Peyer's patch (tissue), 4 donors: Measurements from ENCODE around the gene FUS. TPM values are rescaled to one million over a fixed set of nuclear protein-coding genes. Genes with fewer than 3 reads are reported as not detected.
A peak's percentile ranks its signal among the peaks of the same experiment; 100 is the strongest.
"Not testable (repeated sequence)": the region's sequence is repeated elsewhere in the genome, so short reads cannot be mapped to it uniquely, and the experiment has no call there.

ENCODE experiments used
- DNase-seq, 3 donors: peaks; one replicate each; pipeline ENCODE4 v3.0.0-alpha.2; 2017 to 2019
- H3K27ac ChIP-seq, 4 donors: fragments of 200-600 bp; sonication (generic); one replicate each; pipeline ENCODE4 v1.5.1; 2016 to 2019
- H3K27me3 ChIP-seq, 2 donors: fragments of 200-600 bp; sonication (generic); one replicate each; pipeline ENCODE4 v1.5.1; 2019
- H3K36me3 ChIP-seq, 3 donors: fragments of 200-600 bp; sonication (generic); one replicate each; pipeline ENCODE4 v1.5.1; 2016 to 2019
- H3K4me1 ChIP-seq, 4 donors: fragments of 200-600 bp; sonication (generic); one replicate each; pipeline ENCODE4 v1.5.1; 2016 to 2019
- H3K4me3 ChIP-seq, 4 donors: fragments of 200-600 bp; sonication (generic); 1 replicate in 3 of 4; 2 replicates in 1 of 4; pipeline ENCODE4 v1.5.1; 2016 to 2019; ENCODE audit warnings: mild to moderate bottlenecking in 1 of 4
- H3K9me3 ChIP-seq, 4 donors: fragments of 200-600 bp; sonication (generic); one replicate each; pipeline ENCODE4 v1.5.1; 2016 to 2019; ENCODE audit warnings: mild to moderate bottlenecking in 1 of 4
- POLR2A ChIP-seq, 2 donors: fragments of 450-650 bp; IDR thresholded peaks; one replicate each; pipeline ENCODE4 v1.5.1; 2017; ENCODE audit warnings: antibody characterized with exemption in 2 of 2, mild to moderate bottlenecking in 2 of 2, moderate library complexity in 2 of 2
- total RNA-seq, 4 donors: library from RNA; depleted of rRNA; stranded (reverse); fragments of >200 nt; gene quantifications; one replicate each; pipeline ENCODE4 v1.1.0, GENCODE V29; 2016
- TF ChIP-seq, protein P1 (sequence below), 6 experiments: fragments of 450-650 bp in 4 of 6; fragments of 200-600 bp in 2 of 6; sonication (generic) in 1 of 6; IDR thresholded peaks; one replicate each; pipeline ENCODE4 v1.5.1; 2017 to 2019; ENCODE audit warnings: antibody characterized with exemption in 6 of 6, mild to moderate bottlenecking in 3 of 6, moderate library complexity in 1 of 6

The FUS gene
- total RNA-seq, 4 donors from 2014 or later: 69.7 to 173 (median 121) TPM

DNA sequence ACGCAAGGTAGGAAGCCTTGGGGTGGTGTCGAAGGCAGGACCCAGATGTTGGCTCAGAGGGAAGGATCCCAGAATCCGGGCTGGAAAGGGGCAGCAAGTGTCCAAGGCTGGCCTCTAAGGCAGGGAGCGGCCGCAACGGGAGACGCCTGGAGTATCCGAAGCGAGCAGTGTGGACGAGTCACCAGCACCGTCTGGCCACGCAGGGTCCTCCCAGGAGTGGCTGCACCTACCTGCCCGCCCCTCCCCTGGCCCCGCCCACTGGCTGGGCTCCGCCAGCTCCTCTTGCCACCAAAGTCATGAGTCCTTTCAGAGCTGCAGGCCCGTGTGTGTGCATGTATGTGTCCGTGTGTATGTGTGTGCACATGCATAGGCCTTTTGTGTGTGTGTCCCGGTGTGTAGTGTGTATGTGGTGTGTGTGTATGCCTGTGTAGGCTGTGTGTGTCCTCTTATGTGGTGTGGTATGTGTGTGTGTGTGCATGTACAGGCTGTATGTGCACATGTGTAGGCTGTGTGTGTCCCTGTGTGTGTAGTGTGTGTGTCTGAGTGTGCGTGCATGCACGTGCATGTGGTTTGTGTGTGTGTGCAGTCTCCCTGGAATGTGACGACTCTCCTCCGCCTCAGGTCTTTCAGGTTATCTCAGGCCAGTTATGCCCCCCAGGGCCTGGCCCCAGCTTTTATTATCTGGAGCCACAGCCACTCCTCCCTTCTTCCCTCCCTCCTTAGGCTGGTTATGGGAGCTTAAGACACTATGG, 44.2 kb upstream of the FUS start, which contains the start of gene PRSS8:
TSS of gene PRSS8 (minus strand) at position 193 of the 752 bp plus-strand sequence. CDS start 229 bp downstream, outside the sequence.
- DNase-seq: peak in 2 of 3 donors; percentile 93 to 96
- Histone ChIP-seq H3K27ac (peak within 1 kb of the TSS in 3 of 4 donors; percentile 89 to 96 (median 93)), H3K9me3 (no peaks in the 10 kb centered on the region), H3K36me3 (peaks cover 0 to 32% (median 0%) of the 10 kb centered on the region in 3 donors), H3K4me3 (peak within 1 kb of the TSS in 3 of 4 donors; percentile 42 to 84 (median 68)), H3K27me3 (no peaks in the 10 kb centered on the region), H3K4me1 (peaks cover 0 to 48% (median 3%) of the 10 kb centered on the region in 4 donors)
- TF ChIP-seq POLR2A (IDR thresholded peaks at IDR 0.05): peak; percentile 98 to 99
- TF ChIP-seq, protein P1, sequence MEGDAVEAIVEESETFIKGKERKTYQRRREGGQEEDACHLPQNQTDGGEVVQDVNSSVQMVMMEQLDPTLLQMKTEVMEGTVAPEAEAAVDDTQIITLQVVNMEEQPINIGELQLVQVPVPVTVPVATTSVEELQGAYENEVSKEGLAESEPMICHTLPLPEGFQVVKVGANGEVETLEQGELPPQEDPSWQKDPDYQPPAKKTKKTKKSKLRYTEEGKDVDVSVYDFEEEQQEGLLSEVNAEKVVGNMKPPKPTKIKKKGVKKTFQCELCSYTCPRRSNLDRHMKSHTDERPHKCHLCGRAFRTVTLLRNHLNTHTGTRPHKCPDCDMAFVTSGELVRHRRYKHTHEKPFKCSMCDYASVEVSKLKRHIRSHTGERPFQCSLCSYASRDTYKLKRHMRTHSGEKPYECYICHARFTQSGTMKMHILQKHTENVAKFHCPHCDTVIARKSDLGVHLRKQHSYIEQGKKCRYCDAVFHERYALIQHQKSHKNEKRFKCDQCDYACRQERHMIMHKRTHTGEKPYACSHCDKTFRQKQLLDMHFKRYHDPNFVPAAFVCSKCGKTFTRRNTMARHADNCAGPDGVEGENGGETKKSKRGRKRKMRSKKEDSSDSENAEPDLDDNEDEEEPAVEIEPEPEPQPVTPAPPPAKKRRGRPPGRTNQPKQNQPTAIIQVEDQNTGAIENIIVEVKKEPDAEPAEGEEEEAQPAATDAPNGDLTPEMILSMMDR (IDR thresholded peaks at IDR 0.05): no peak

DNA sequence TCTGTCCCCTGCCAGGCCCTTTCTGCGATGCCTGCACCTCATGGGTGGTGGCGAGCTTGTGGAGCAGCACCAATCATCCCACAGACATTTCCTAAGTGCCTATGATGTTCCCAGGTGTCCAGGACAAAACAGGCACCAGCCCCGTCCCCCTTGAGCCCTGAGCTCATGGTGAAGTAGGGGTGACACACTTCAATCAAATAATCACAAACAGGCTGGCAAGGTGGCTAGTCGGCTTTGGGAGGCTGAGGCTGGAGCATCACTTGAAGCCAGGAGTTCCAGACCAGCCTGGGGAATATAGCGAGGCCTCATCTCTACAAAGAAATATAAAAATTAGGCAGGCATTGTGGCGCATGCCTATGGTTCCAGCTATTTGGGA, 43.7 kb upstream of the FUS start:
- no peak for DNase-seq
- peak overlapping the region in 1 of 4 donors; percentile 93 for H3K27ac ChIP-seq
- no peak for TF ChIP-seq POLR2A (IDR thresholded peaks at IDR 0.05)
- TF ChIP-seq, protein P1 (IDR thresholded peaks at IDR 0.05): no peak
- H3K9me3 ChIP-seq: no peaks in the 10 kb centered on the region
- H3K27me3 ChIP-seq: no peaks in the 10 kb centered on the region
- H3K4me1 ChIP-seq: peaks cover 0 to 48% (median 2%) of the 10 kb centered on the region in 4 donors
- H3K4me3 ChIP-seq: no peak overlapping the region
- peaks cover 0 to 26% (median 0%) of the 10 kb centered on the region in 3 donors for H3K36me3 ChIP-seq

DNA sequence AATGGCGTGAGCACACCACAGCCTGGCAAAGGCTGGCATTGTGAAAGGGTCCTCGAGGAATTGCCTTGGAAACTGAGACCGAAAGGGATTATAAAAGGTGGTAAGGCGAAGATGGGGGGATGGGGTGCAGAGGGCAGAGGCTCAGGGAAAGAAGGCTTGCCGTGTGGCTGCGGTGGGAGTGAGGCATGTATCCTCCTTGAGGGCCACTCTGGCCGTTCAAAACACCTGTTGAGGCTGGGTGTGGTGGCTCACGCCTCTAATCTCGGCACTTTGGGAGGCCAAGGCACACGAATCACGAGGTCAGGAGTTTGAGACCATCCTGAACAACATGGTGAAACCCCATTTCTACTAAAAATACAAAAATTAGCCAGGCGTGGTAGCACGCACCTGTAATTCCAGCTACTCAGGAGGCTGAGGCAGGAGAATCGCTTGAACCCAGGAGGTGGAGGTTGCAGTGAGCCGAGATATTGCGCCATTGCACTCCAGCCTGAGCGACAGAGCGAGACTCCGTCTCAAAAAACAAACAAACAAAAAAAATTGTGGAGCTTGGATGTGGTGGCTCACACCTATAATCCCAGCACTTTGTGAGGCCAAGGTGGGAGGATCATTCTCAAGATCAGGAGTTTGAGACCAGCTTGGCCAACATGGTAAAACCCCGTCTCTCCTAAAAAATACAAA, 43.0 kb upstream of the FUS start:
- not testable (repeated sequence) for H3K27ac ChIP-seq, DNase-seq, H3K9me3 ChIP-seq, H3K27me3 ChIP-seq, H3K4me3 ChIP-seq
- Histone ChIP-seq H3K36me3 (peaks cover 0 to 19% (median 0%) of the 10 kb centered on the region in 3 donors), H3K4me1 (peaks cover 0 to 48% (median 4%) of the 10 kb centered on the region in 4 donors)

GRCh38 chr16:31138621-31139578, 41.0 kb upstream of the FUS start:
- H3K9me3 ChIP-seq: no peaks in the 10 kb centered on the region
- H3K4me1 ChIP-seq: peaks cover 3 to 38% (median 7%) of the 10 kb centered on the region in 4 donors
- H3K36me3 ChIP-seq: peaks cover 0 to under 1% (median 0%) of the 10 kb centered on the region in 3 donors
- DNase-seq: peak in 2 of 3 donors; percentile 90 to 92
- H3K27ac ChIP-seq: peak overlapping the region in 3 of 4 donors; percentile 77 to 95 (median 90)
- TF ChIP-seq, protein P1 (IDR thresholded peaks at IDR 0.05): peak in 1 of 6 experiments; percentile 2
- peak; percentile 9 to 68 for TF ChIP-seq POLR2A (IDR thresholded peaks at IDR 0.05)
- no peaks in the 10 kb centered on the region for H3K27me3 ChIP-seq
- peak overlapping the region in 2 of 4 donors; percentile 11 to 37 for H3K4me3 ChIP-seq

- H3K4me1 ChIP-seq: peaks cover 3 to 35% (median 7%) of the 10 kb centered on the region in 4 donors
- not testable (repeated sequence) for H3K27me3 ChIP-seq, H3K36me3 ChIP-seq, H3K9me3 ChIP-seq, DNase-seq
- H3K4me3 ChIP-seq: peak overlapping the region in 1 of 4 donors; percentile 41
- H3K27ac ChIP-seq: peak overlapping the region; percentile 77 to 96 (median 88)
Measured at GRCh38 chr16:31141071-31141469, 38.9 kb upstream of the FUS start.
